Activated naive CD8-positive, alpha-beta T cell treated with anti-CD3 and anti-CD28 coated beads for 36 hours (primary cell): ENCODE data around the gene FANCE. TPM values are rescaled to one million over a fixed set of nuclear protein-coding genes. Genes with fewer than 3 reads are reported as not detected.
"Not testable (repeated sequence)": the region's sequence is repeated elsewhere in the genome, so short reads cannot be mapped to it uniquely, and the experiment has no call there.

Source experiments
- DNase-seq: peaks from one replicate; pipeline ENCODE4 v3.0.0; 2021
- H3K27ac Mint-ChIP-seq: one replicate; pipeline ENCODE4 v1.8.0; 2022; ENCODE audit warnings: mild to moderate bottlenecking, moderate library complexity, mixed read lengths
- H3K27me3 Mint-ChIP-seq: one replicate; pipeline ENCODE4 v1.8.0; 2022; ENCODE audit warnings: mild to moderate bottlenecking, mixed read lengths
- H3K36me3 Mint-ChIP-seq: one replicate; pipeline ENCODE4 v1.8.0; 2021; ENCODE audit warnings: mild to moderate bottlenecking, mixed read lengths
- H3K4me1 Mint-ChIP-seq: one replicate; pipeline ENCODE4 v1.8.0; 2021; ENCODE audit warnings: mixed read lengths
- H3K4me3 Mint-ChIP-seq: one replicate; pipeline ENCODE4 v1.8.0; 2022; ENCODE audit warnings: mild to moderate bottlenecking, moderate library complexity, mixed read lengths
- H3K9me3 Mint-ChIP-seq: one replicate; pipeline ENCODE4 v1.8.0; 2022; ENCODE audit warnings: mixed read lengths
- total RNA-seq, 2 experiments: library from RNA; stranded (reverse); gene quantifications; one replicate each; pipeline ENCODE4 v1.2.3, GENCODE V29; 2021

Gene FANCE
- total RNA-seq, 2 experiments from 2014 or later = 18.6 to 19.1 TPM

DNA sequence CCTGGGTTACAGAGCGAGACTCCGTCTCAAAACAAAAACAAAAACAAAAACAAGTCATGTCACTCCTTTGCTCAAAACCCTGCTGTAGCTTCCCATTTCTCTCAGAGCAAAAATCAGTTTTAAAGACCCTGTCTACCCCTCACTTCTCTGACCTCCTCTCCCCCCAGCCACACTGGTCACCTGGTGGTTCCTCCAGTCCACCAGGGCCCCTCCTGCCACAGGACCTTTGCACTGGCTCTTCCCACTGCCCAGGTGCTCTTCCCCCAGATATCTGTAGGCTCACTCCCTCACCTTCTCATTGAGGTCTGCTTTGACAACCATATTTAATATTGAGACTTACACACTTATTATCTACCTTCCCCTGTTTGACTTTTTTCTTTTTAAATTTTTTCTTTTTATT, 49.6 kb downstream of the FANCE start:
- Mint-ChIP-seq H3K4me3 (no peak overlapping the region), H3K4me1 (peaks cover 4% of the 10 kb centered on the region), H3K27me3 (peaks cover 29% of the 10 kb centered on the region), H3K27ac (no peak overlapping the region), H3K9me3 (no peaks in the 10 kb centered on the region), H3K36me3 (peaks cover 3% of the 10 kb centered on the region)
- DNase-seq = no peak

DNA sequence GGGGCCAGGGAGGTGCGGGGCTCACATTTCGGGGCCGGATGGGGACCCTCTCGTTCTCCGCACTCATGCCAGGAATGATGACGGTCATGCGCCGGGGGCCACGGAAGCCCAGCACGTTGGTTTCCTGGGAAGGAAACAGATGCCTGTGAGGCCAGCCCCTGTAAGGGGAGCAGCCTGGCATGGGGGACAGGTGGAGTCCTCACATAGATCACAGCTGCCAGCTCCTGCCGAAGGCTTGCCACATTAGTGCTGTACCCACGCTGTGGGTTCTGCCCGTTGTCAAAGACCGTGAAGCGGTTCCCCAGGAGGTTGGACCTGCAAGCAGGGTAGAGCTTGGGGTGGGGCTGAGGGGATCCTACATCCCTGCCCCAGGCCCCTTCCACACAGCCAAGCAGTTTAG, 51.4 kb downstream of the FANCE start:
- no peak for DNase-seq
- Mint-ChIP-seq H3K9me3 (no peaks in the 10 kb centered on the region), H3K4me3 (no peak overlapping the region), H3K27me3 (peaks cover 26% of the 10 kb centered on the region), H3K27ac (no peak overlapping the region), H3K36me3 (peaks cover 2% of the 10 kb centered on the region), H3K4me1 (peaks cover 3% of the 10 kb centered on the region)

DNA sequence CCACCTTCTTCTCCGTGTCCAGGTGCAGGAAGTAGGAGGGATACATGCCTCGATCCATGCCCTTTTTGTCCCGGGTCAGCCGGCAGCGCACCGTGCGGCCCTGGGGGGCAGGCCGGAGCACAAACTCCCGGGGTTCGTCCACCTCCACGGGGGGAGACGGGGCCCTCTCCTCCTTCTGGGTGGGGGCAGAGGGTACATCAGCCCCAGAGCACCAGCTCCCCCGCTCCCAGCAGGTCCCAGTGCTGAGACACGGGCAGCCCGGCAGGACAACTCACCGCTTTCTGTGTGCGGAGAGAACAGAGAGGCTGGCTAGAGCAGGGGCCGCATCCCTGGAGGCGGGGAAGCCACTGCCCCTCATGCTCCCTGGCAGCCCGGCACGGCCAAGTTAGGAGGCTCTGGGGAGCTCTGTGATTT, 53.9 kb downstream of the FANCE start:
- DNase-seq = no peak
- Mint-ChIP-seq H3K9me3 (no peaks in the 10 kb centered on the region), H3K4me1 (peaks cover 3% of the 10 kb centered on the region), H3K27ac (no peak overlapping the region), H3K27me3 (peaks cover 32% of the 10 kb centered on the region), H3K36me3 (no peaks in the 10 kb centered on the region), H3K4me3 (no peak overlapping the region)

DNA sequence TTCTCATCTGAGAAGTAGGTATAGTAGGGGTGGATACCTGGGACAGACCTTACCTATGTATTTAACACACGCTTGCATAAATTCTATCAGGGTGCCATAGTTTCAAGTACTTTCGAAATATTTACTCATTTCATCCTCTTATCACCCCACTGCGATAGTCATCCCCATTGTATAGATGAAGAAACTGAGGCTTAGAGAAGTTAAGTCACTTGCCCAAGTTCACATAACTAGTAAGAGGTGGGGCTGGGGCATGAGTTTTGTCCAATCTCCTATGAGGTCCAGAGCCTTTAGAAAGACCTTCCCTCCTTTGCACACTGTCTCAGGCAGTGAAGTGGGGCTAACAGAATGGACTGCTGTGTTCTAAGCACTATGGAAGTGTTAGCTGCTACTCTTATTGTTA, 54.4 kb downstream of the FANCE start:
- no peak for DNase-seq
- Mint-ChIP-seq H3K27me3 (peaks cover 37% of the 10 kb centered on the region), H3K4me3 (no peak overlapping the region), H3K27ac (no peak overlapping the region), H3K4me1 (peaks cover 5% of the 10 kb centered on the region), H3K36me3 (no peaks in the 10 kb centered on the region), H3K9me3 (no peaks in the 10 kb centered on the region)

DNA sequence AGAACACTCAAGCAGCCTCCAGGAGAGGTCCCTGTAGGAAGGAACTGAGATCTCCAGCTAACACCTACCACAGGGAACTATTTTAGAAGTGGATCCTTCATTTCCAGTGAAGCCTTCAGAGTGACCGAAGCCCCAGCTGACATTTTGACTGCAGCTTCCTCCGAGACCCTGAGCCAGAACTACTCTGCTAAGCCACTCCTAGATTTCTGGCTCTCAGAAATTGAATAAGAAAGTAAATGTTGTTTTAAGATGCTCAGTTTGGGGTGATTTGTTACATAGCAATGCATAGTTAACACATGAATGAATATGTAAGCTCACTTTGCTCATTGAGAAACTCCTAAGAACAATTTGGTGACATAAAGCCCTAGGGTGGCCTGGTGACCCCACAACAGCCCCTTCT, 55.1 kb downstream of the FANCE start:
- H3K4me1 Mint-ChIP-seq = peaks cover 5% of the 10 kb centered on the region
- H3K4me3 Mint-ChIP-seq = no peak overlapping the region
- peaks cover 34% of the 10 kb centered on the region for H3K27me3 Mint-ChIP-seq
- H3K27ac Mint-ChIP-seq = no peak overlapping the region
- H3K9me3 Mint-ChIP-seq = no peaks in the 10 kb centered on the region
- H3K36me3 Mint-ChIP-seq = no peaks in the 10 kb centered on the region
- DNase-seq = no peak

DNA sequence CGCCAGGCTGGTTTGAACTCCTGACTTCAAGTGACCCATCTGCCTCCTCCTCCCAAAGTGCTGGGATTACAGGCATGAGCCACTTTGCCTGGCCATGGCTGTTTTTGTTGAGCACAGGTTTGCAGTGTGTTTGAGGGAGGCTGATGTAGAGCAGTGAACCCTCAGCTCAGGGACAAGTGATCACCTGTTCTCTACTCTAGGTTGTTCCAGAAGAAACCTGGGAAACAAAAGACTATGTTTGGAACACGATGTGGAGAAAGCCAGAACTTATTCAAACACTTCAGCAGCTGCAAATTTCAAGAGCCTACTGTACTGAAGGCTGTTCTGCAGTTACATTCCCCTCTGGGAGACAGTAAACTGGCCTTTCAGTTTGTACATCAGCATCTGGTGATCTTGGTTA, 55.9 kb downstream of the FANCE start:
- no peak for DNase-seq
- Mint-ChIP-seq H3K36me3 (no peaks in the 10 kb centered on the region), H3K4me1 (peaks cover 5% of the 10 kb centered on the region), H3K27ac (no peak overlapping the region), H3K4me3 (no peak overlapping the region), H3K9me3 (no peaks in the 10 kb centered on the region), H3K27me3 (peaks cover 27% of the 10 kb centered on the region)

DNA sequence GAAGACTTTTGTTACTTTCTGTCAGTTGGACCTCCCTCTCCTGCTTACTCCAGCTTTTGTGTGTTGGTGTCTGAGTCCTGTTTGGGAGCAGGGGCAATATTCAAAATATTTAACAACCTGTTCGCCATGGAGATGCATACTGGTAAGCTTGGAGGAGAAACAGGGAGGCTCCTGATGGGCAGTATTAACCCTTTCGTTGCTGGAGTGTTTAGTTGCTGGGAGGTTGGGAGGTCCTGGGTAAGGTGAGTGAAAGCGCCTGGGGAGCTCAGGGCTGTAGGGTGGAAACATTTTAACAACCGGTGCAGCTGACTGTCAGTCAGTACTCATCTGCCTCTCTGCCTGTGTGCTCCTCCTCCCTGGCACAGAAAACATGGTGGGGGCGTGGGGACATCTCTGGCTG, 56.4 kb downstream of the FANCE start:
- no peak overlapping the region for H3K27ac Mint-ChIP-seq
- no peaks in the 10 kb centered on the region for H3K9me3 Mint-ChIP-seq
- H3K36me3 Mint-ChIP-seq = no peaks in the 10 kb centered on the region
- no peak for DNase-seq
- no peak overlapping the region for H3K4me3 Mint-ChIP-seq
- peaks cover 22% of the 10 kb centered on the region for H3K27me3 Mint-ChIP-seq
- H3K4me1 Mint-ChIP-seq = peaks cover 5% of the 10 kb centered on the region

DNA sequence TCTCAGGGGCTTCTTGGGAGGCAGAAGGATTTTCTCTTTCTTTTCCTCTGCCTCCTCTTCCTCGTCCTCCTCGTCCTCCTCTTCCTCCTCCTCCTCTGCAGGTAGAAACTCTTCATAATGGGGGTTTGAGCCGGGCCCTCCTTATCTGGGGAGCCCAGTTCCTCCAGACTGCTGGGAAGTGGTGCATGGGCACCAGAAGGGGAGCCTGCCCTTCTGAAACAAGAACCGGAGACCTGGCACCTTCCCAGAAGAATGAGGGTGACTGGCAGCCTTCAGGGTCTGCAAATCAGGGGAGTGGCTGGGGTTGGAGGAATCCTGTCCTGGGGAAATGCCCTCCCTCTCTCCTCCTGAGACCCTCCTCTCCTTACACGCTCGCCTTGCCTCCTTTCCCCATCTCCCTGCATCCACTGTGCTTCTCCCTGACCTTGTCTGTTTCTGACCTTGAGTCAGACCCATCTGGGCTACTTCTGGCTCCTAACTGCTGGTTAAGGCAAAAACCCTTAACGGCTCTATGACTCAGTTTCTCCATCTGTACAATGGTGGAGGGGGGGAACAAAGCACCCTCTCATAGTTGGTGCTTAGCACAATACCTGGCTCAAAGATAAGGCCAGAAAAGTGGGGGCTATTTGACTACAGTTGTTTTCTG, 58.9 kb downstream of the FANCE start:
- Mint-ChIP-seq H3K27ac (no peak overlapping the region), H3K36me3 (no peaks in the 10 kb centered on the region), H3K4me3 (no peak overlapping the region), H3K4me1 (peaks cover 5% of the 10 kb centered on the region), H3K9me3 (no peaks in the 10 kb centered on the region), H3K27me3 (peaks cover 15% of the 10 kb centered on the region)
- DNase-seq = no peak

DNA sequence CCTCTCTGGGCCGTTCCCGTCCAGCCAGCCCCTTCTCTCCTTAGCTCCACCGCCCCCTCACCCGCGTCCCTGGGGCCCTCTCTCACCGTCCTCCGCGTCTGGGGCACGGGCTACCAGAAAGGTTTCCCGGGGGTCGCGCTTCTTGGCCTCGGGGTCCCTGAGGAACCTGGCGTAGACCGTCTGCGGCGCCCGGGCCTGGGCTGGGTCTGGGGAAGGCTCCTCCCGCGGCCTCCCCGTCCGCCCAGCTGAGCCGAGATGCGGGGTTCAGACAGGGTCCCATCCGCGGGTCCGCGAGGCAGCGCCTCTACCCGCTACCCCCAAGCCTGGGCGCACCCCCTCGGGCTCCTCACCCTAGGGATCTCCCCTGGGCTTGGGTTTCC, 59.4 kb downstream of the FANCE start:
- peaks cover 5% of the 10 kb centered on the region for H3K4me1 Mint-ChIP-seq
- no peaks in the 10 kb centered on the region for H3K9me3 Mint-ChIP-seq
- H3K4me3 Mint-ChIP-seq = no peak overlapping the region
- no peaks in the 10 kb centered on the region for H3K36me3 Mint-ChIP-seq
- H3K27me3 Mint-ChIP-seq = peaks cover 15% of the 10 kb centered on the region
- H3K27ac Mint-ChIP-seq = no peak overlapping the region
- no peak for DNase-seq

DNA sequence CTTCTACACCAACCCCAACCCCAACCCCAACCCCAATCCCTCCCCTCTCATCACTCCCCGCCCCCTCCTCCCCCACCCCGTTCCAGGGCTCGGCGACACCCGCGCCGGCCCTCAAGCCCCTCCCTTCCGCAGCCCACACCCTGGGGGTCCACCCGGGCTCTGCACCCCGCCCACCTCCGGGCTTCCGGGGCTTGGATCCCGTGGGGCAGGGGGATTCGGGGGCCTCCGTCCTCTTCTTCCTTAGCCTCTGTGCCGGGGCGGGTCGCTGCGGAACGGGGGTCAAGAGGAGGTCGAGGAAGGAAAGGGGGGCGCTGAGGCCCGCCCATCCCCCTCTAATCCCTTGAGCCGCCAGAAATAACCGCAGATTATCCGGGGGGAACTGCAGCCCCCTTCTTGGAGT, 59.9 kb downstream of the FANCE start:
- Mint-ChIP-seq H3K4me3 (no peak overlapping the region), H3K27me3 (peaks cover 15% of the 10 kb centered on the region), H3K36me3 (no peaks in the 10 kb centered on the region), H3K4me1 (peaks cover 7% of the 10 kb centered on the region), H3K27ac (no peak overlapping the region), H3K9me3 (no peaks in the 10 kb centered on the region)
- DNase-seq = no peak

DNA sequence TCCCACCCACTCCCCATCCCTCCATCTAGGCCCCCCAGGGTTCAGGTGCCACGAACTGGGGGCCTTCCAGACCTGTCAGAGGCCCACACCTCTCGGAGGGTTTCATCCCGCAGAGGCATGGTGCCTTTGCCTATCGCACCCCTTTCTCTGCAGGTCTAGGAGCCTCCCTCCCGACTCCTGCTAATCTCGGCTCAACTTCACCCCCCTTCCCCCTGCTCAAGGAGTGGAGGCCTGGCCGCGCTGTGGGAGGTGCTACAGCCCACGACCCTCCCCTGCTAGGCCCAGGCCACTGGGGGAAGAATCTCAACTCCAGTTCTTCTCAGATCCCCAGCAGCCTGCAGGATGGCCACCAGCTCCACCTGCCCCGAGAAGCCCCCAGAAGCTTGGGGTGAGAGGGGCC, 60.6 kb downstream of the FANCE start, which contains the start of gene TULP1:
TULP1 (minus strand) TSS at position 157 of the 400 bp plus-strand sequence; CDS start at position 119, 38 bp downstream.
- Mint-ChIP-seq H3K4me1 (peaks cover 7% of the 10 kb centered on the region), H3K9me3 (no peaks in the 10 kb centered on the region), H3K36me3 (no peaks in the 10 kb centered on the region), H3K27ac (no peak within 1 kb of the TSS), H3K27me3 (peaks cover 15% of the 10 kb centered on the region), H3K4me3 (no peak within 1 kb of the TSS)
- no peak for DNase-seq

DNA sequence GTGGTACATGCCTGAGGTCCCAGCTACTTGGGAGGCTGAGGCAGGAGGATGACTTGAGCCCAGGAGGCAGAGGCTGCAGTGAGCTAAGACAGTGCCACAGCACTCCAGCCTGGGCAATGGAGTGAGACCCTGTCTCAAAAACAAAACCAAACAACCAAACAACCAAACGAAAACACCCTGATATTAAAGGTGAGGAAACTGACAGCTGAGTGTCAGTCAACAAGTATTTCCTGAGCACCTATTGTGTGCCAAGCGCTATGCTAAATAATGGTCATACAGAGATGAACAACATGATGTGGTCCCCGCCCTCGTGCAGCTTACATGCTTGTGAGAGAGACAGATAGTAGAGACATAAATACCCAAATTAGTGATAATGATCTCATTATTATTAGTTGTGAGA, 62.4 kb downstream of the FANCE start:
- Mint-ChIP-seq H3K36me3 (no peaks in the 10 kb centered on the region), H3K27me3 (peaks cover 15% of the 10 kb centered on the region)

DNA sequence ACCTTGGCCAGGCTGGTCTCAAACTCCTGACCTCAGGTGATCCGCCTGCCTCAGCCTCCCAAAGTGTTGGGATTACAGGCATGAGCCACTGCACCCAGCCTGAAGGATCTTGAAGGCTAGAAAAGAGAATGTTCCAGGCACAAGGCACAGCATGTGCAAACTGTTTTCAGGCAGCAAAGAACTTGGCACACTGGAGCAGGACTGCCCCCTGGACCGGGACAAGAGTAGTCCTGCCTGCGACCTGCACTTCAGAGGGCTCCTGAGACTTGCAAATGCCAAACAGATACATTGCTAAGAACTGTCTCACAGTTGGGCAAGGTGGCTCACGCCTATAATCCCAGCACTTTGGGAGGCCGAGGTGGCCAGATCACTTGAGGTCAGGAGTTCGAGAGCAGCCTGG, 63.8 kb downstream of the FANCE start:
- not testable (repeated sequence) for H3K36me3 Mint-ChIP-seq

More for the DNA sequence above, 62.4 kb downstream of the FANCE start:
- no peak for DNase-seq
- Mint-ChIP-seq H3K4me3 (no peak overlapping the region), H3K4me1 (peaks cover 7% of the 10 kb centered on the region), H3K9me3 (no peaks in the 10 kb centered on the region), H3K27ac (no peak overlapping the region)

More for the DNA sequence above, 63.8 kb downstream of the FANCE start:
- DNase-seq, H3K27ac Mint-ChIP-seq, H3K4me3 Mint-ChIP-seq, H3K4me1 Mint-ChIP-seq, H3K9me3 Mint-ChIP-seq, H3K27me3 Mint-ChIP-seq: not testable (repeated sequence)

Other genes with a start within 250 kb of the FANCE start
- not detected for gene SCUBE3, start 238.4 kb upstream of the FANCE start, total RNA-seq
- gene ZNF76, start 192.6 kb upstream of the FANCE start, total RNA-seq = 10 to 100 TPM; 25.7 to 26.1 TPM
- gene DEF6, start 154.5 kb upstream of the FANCE start, total RNA-seq = 10 to 100 TPM; 74.3 to 75.7 TPM
- 10 to 100 TPM; 17.0 to 17.8 TPM for gene PPARD, start 109.8 kb upstream of the FANCE start, total RNA-seq
- 1,000 to 10,000 TPM; 2,227 to 2,291 TPM for gene RPL10A, start 16.1 kb downstream of the FANCE start, total RNA-seq
- under 1 TPM; 0.60 to 0.66 TPM for gene TEAD3, start 44.7 kb downstream of the FANCE start, total RNA-seq
- gene TULP1, start 60.6 kb downstream of the FANCE start, total RNA-seq = not detected
- gene FKBP5, start 236.6 kb downstream of the FANCE start, total RNA-seq = 100 to 1,000 TPM; 110 TPM